Endodermal cell (in vitro differentiated cells): Measurements from ENCODE around the gene BEST1. TPM values are rescaled to one million over a fixed set of nuclear protein-coding genes. Genes with fewer than 3 reads are reported as not detected.
A peak's percentile ranks its signal among the peaks of the same experiment; 100 is the strongest.

Source experiments
- DNase-seq: peaks from one replicate; pipeline ENCODE4 v3.0.0-alpha.2; 2017
- H3K27ac ChIP-seq: 2 replicates; pipeline ENCODE4 v1.5.1; 2013; ENCODE audit warnings: mild to moderate bottlenecking, low read depth, low read length, moderate library complexity
- H3K27me3 ChIP-seq: 2 replicates; pipeline ENCODE4 v1.6.1; 2013; ENCODE audit warnings: mild to moderate bottlenecking, low read length, moderate library complexity; ENCODE audit not compliant: insufficient read depth, control insufficient read depth, poor library complexity, severe bottlenecking
- H3K36me3 ChIP-seq: 2 replicates; pipeline ENCODE4 v1.7.0; 2013; ENCODE audit warnings: mild to moderate bottlenecking, low read length, moderate library complexity; ENCODE audit not compliant: control insufficient read depth, insufficient read depth
- H3K4me1 ChIP-seq: one replicate; pipeline ENCODE4 v1.7.0; 2013; ENCODE audit warnings: low read length; ENCODE audit not compliant: control insufficient read depth, insufficient read depth
- H3K4me3 ChIP-seq: 2 replicates; pipeline ENCODE4 v1.5.1; 2013; ENCODE audit warnings: mild to moderate bottlenecking, low read length, moderate library complexity
- H3K9ac ChIP-seq: 2 replicates; pipeline ENCODE4 v1.6.1; 2013; ENCODE audit warnings: mild to moderate bottlenecking, low read length, moderate library complexity; ENCODE audit not compliant: poor library complexity, severe bottlenecking; ENCODE audit errors: extremely low read depth
- H3K9me3 ChIP-seq: 2 replicates; pipeline ENCODE4 v1.6.1; 2013; ENCODE audit warnings: mild to moderate bottlenecking, low read length, moderate library complexity; ENCODE audit not compliant: control insufficient read depth
- H3K27ac Mint-ChIP-seq: 2 replicates; pipeline ENCODE4 v1.8.0; 2020; ENCODE audit warnings: mixed read lengths
- H3K27me3 Mint-ChIP-seq: 2 replicates; pipeline ENCODE4 v1.8.0; 2021; ENCODE audit warnings: mild to moderate bottlenecking, mixed read lengths; ENCODE audit not compliant: insufficient read depth
- H3K36me3 Mint-ChIP-seq: 2 replicates; pipeline ENCODE4 v1.8.0; 2020; ENCODE audit warnings: low read depth, mixed read lengths
- H3K4me1 Mint-ChIP-seq: 2 replicates; pipeline ENCODE4 v1.8.0; 2020; ENCODE audit warnings: mixed read lengths
- H3K4me3 Mint-ChIP-seq: 2 replicates; pipeline ENCODE4 v1.8.0; 2020; ENCODE audit warnings: mild to moderate bottlenecking, moderate library complexity, mixed read lengths
- H3K9me3 Mint-ChIP-seq: 2 replicates; pipeline ENCODE4 v1.8.0; 2020; ENCODE audit warnings: mild to moderate bottlenecking, mixed read lengths
- CTCF ChIP-seq: fragments of 200-600 bp; sonication (generic); conservative IDR thresholded peaks from 2 replicates; pipeline ENCODE4 v1.5.0; 2021; ENCODE audit warnings: antibody characterized with exemption, mild to moderate bottlenecking
- WGBS, 2 experiments: methylation state at CpG; one replicate each; pipeline versions ENCODE4 v1.1.5 to v1.1.7; 2013; ENCODE audit warnings: missing lambda C conversion rate in 2 of 2, mixed read lengths in 1 of 2; ENCODE audit not compliant: insufficient coverage in 1 of 2, insufficient read length in 1 of 2; 5-methylcytosine and 5-hydroxymethylcytosine counted together
- total RNA-seq, 2 donors: library from RNA; stranded (reverse); fragmentation: NEBNext Ultra II Directional in 1 of 2; extraction: Animal tissue kit (Norgen Biotek cat#: 25700) in 1 of 2; gene quantifications; 2 replicates in 1 of 2; 3 replicates in 1 of 2; pipeline ENCODE4 v1.2.1, GENCODE V29; 2021

Gene BEST1
- total RNA-seq, 2 donors from 2014 or later: 0.26 to 0.40 TPM

DNA sequence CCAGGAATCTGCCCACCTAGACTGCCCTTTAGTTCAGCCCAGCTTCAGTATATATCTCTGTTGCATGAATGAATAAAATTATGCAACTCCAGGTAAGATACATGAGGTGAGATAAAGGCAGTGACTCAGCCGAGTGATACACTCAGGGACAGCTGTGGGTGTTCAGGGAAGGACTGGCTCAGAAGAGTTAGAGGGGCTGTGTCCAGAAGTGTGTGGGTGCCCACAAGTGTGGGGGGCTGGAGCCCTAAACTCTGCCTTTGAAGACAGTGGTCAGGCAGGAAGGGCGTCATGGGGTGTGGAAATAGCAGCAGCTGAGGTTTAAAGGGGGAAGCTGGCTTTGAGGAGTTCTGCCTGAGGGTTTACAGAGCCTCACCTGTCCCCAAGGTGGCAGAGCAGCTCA lies 9.0 kb downstream of the BEST1 start:
- 70 to 100% methylated on average over 1 to 2 of the region's 2 CpGs for WGBS, 2 experiments
- no peaks in the 10 kb centered on the region for H3K9me3 ChIP-seq
- TF ChIP-seq CTCF: no peak
- Mint-ChIP-seq H3K36me3 (peaks cover 10% of the 10 kb centered on the region), H3K27ac (no peak overlapping the region), H3K27me3 (peaks cover 27% of the 10 kb centered on the region), H3K4me3 (no peak overlapping the region), H3K4me1 (no peaks in the 10 kb centered on the region), H3K9me3 (no peaks in the 10 kb centered on the region)
- H3K4me3 ChIP-seq: no peak overlapping the region
- H3K4me1 ChIP-seq: no peaks in the 10 kb centered on the region
- H3K27me3 ChIP-seq: peaks cover 33% of the 10 kb centered on the region
- no peak overlapping the region for H3K27ac ChIP-seq
- H3K9ac ChIP-seq: no peak overlapping the region
- peaks cover 10% of the 10 kb centered on the region for H3K36me3 ChIP-seq
- no peak for DNase-seq

DNA sequence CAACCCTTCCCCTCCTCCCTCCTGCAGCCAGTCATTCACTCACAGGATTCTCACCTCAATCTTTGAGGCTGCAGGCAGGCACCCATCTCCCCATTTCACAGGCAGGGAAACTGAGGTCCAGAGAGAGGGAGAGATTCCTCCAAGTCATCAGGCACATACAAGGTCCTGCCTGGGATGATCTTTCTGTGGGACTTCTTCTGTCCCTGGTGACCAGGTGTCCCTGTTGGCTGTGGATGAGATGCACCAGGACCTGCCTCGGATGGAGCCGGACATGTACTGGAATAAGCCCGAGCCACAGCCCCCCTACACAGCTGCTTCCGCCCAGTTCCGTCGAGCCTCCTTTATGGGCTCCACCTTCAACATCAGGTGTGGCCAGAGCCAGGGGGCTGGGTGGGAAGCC lies 9.5 kb downstream of the BEST1 start:
- Histone ChIP-seq H3K27me3 (peaks cover 27% of the 10 kb centered on the region), H3K9me3 (no peaks in the 10 kb centered on the region), H3K4me3 (no peak overlapping the region), H3K9ac (no peak overlapping the region), H3K27ac (no peak overlapping the region), H3K36me3 (peaks cover 16% of the 10 kb centered on the region), H3K4me1 (no peaks in the 10 kb centered on the region)
- H3K36me3 Mint-ChIP-seq: peaks cover 16% of the 10 kb centered on the region
- WGBS, 2 experiments: 89 to 93% methylated on average over 4 to 6 of the region's 6 CpGs
- peaks cover 22% of the 10 kb centered on the region for H3K27me3 Mint-ChIP-seq
- no peaks in the 10 kb centered on the region for H3K9me3 Mint-ChIP-seq
- peak; percentile 47 for DNase-seq
- no peak overlapping the region for H3K4me3 Mint-ChIP-seq
- H3K4me1 Mint-ChIP-seq: no peaks in the 10 kb centered on the region
- TF ChIP-seq CTCF: no peak
- H3K27ac Mint-ChIP-seq: no peak overlapping the region

GRCh38 chr11:61960532-61960931 lies 10.4 kb downstream of the BEST1 start:
- 91 to 100% methylated on average over 2 to 3 of the region's 3 CpGs for WGBS, 2 experiments
- Mint-ChIP-seq H3K4me1 (peaks cover 8% of the 10 kb centered on the region), H3K36me3 (peaks cover 24% of the 10 kb centered on the region), H3K4me3 (no peak overlapping the region), H3K27me3 (peaks cover 15% of the 10 kb centered on the region), H3K9me3 (no peaks in the 10 kb centered on the region), H3K27ac (no peak overlapping the region)
- Histone ChIP-seq H3K9ac (no peak overlapping the region), H3K9me3 (no peaks in the 10 kb centered on the region), H3K27ac (no peak overlapping the region), H3K36me3 (peaks cover 25% of the 10 kb centered on the region), H3K4me3 (no peak overlapping the region), H3K27me3 (peaks cover 19% of the 10 kb centered on the region), H3K4me1 (no peaks in the 10 kb centered on the region)
- TF ChIP-seq CTCF: no peak
- DNase-seq: peak; percentile 32
